HepG2 (cell line): Measurements from ENCODE around the gene SPRY1. TPM values are rescaled to one million over a fixed set of nuclear protein-coding genes. Genes with fewer than 3 reads are reported as not detected.
A peak's percentile ranks its signal among the peaks of the same experiment; 100 is the strongest.

Source experiments
- ATAC-seq: fragments of 200-7000 bp; cut with Tn5 transposase; 3 replicates; pipeline ENCODE4 v1.9.1; 2020; ENCODE audit warnings: mild to moderate bottlenecking, moderate library complexity
- BruUV-seq: library from RNA; stranded (reverse); fragments of 400-500 nt; replicated peaks from 2 replicates; lab custom pipeline; 2021; lab: Mats Ljungman, UMichigan
- CTCF ChIA-PET: fragments of 300-600 bp; formaldehyde crosslinking; extraction: SDS; loops from one replicate; lab custom pipeline; 2021; ENCODE audit warnings: low total read pairs, inconsistent platforms, low intra/inter-chr PET ratio; lab: Yijun Ruan, JAX
- POLR2A ChIA-PET: fragments of 350-600 bp; sonication (Branson Sonifier 250); formaldehyde crosslinking; loops from one replicate; lab custom pipeline; 2020; ENCODE audit warnings: antibody characterized with exemption, inconsistent platforms; lab: Yijun Ruan, JAX
- DNase-seq: peaks from one replicate; pipeline ENCODE4 v3.0.0-alpha.2; 2015; ENCODE audit warnings: low spot score
- FAIRE-seq: peaks from 3 replicates; lab custom pipeline; 2011; peaks lifted over from hg19 to GRCh38; lab: Jason Lieb, UNC
- H2AFZ ChIP-seq: one replicate; pipeline ENCODE4 v1.6.1; 2011; ENCODE audit warnings: low read length, inconsistent platforms
- H3K27ac ChIP-seq: fragments of 300-600 bp; 3 replicates; pipeline ENCODE4 v1.8.0; 2011; ENCODE audit warnings: mixed run types, mild to moderate bottlenecking, mixed read lengths, low read length, inconsistent platforms; ENCODE audit not compliant: insufficient read depth; ENCODE audit errors: extremely low read length
- H3K27me3 ChIP-seq, 2 experiments: fragments of 200-600 bp in 1 of 2; 2 replicates in 1 of 2; 3 replicates in 1 of 2; pipeline versions ENCODE4 v1.6.0 to v1.8.0; 2011; ENCODE audit warnings: low read length in 2 of 2, mild to moderate bottlenecking in 2 of 2, moderate library complexity in 2 of 2, inconsistent platforms in 1 of 2; ENCODE audit not compliant: insufficient read depth in 2 of 2, control insufficient read depth in 1 of 2
- H3K36me3 ChIP-seq, 2 experiments: fragments of 200-600 bp in 1 of 2; replicated peaks in 1 of 2; 2 replicates in 1 of 2; 3 replicates in 1 of 2; pipeline versions ENCODE4 v1.5.1 to v1.8.0; 2011; ENCODE audit warnings: low read length in 2 of 2, inconsistent platforms in 1 of 2; ENCODE audit not compliant: insufficient read depth in 2 of 2, control insufficient read depth in 1 of 2
- H3K4me1 ChIP-seq: 2 replicates; pipeline ENCODE4 v1.5.1; 2012; ENCODE audit warnings: low read length, inconsistent platforms; ENCODE audit not compliant: insufficient read depth
- H3K4me2 ChIP-seq: 2 replicates; pipeline ENCODE4 v1.6.0; 2011; ENCODE audit warnings: low read depth, low read length, inconsistent platforms
- H3K4me3 ChIP-seq, 3 experiments: fragments of 200-600 bp in 1 of 3; sonication (generic), shearing (Covaris generic) in 1 of 3; replicated peaks in 1 of 3; 2 replicates each; pipeline ENCODE4 v1.5.1; 2011 to 2016; ENCODE audit warnings: low read length in 3 of 3, inconsistent platforms in 2 of 3, low read depth in 2 of 3, mild to moderate bottlenecking in 2 of 3, control low read depth in 1 of 3, mixed read lengths in 1 of 3; ENCODE audit not compliant: insufficient read depth in 1 of 3
- H3K79me2 ChIP-seq: one replicate; pipeline ENCODE4 v1.6.1; 2011; ENCODE audit warnings: low read length, inconsistent platforms; ENCODE audit not compliant: insufficient read depth
- H3K9ac ChIP-seq: 2 replicates; pipeline ENCODE4 v1.6.0; 2011; ENCODE audit warnings: mild to moderate bottlenecking, low read depth, low read length, inconsistent platforms; ENCODE audit not compliant: insufficient read depth
- H3K9me3 ChIP-seq: 2 replicates; pipeline ENCODE4 v1.5.1; 2012; ENCODE audit warnings: mild to moderate bottlenecking, low read length
- H4K20me1 ChIP-seq: 2 replicates; pipeline ENCODE4 v1.6.0; 2011; ENCODE audit warnings: inconsistent platforms, mild to moderate bottlenecking, low read length, moderate library complexity; ENCODE audit not compliant: insufficient read depth
- ERF ChIP-seq: IDR thresholded peaks from 2 replicates; pipeline ENCODE4 v1.6.1; 2018; ENCODE audit warnings: missing biosample characterization, missing genetic modification reagents
- HDAC2 ChIP-seq: sonication (generic); formaldehyde crosslinking; IDR thresholded peaks from 2 replicates; pipeline ENCODE4 v1.4.0; 2020; ENCODE audit warnings: missing genetic modification reagents
- HOXA3 ChIP-seq: sonication (generic); formaldehyde crosslinking; IDR thresholded peaks from 2 replicates; pipeline ENCODE4 v1.5.0; 2020; ENCODE audit warnings: missing genetic modification reagents
- KDM3A ChIP-seq: IDR thresholded peaks from 2 replicates; pipeline ENCODE4 v1.6.1; 2018; ENCODE audit warnings: low read depth, missing compliant biosample characterization
- KMT2B ChIP-seq: IDR thresholded peaks from 2 replicates; pipeline ENCODE4 v1.6.1; 2016; ENCODE audit warnings: missing genetic modification reagents, missing compliant biosample characterization
- NCOR1 ChIP-seq: fragments of 200-600 bp; sonication (generic); IDR thresholded peaks from 2 replicates; pipeline ENCODE4 v1.7.0; 2017; ENCODE audit warnings: antibody characterized with exemption, low read length, borderline replicate concordance
- NR2F2 ChIP-seq: IDR thresholded peaks from 2 replicates; pipeline ENCODE4 v1.6.1; 2012; ENCODE audit warnings: low read depth, inconsistent platforms, borderline replicate concordance
- PHF20 ChIP-seq: sonication (generic); formaldehyde crosslinking; IDR thresholded peaks from 2 replicates; pipeline ENCODE4 v1.5.0; 2020; ENCODE audit warnings: mild to moderate bottlenecking, missing genetic modification reagents
- SOX5 ChIP-seq: IDR thresholded peaks from 2 replicates; pipeline ENCODE4 v1.6.1; 2016; ENCODE audit warnings: borderline replicate concordance
- ZMYM4 ChIP-seq: sonication (generic); formaldehyde crosslinking; IDR thresholded peaks from 2 replicates; pipeline ENCODE4 v1.8.1; 2023; ENCODE audit warnings: mild to moderate bottlenecking, missing genetic modification reagents
- ZNF792 ChIP-seq: IDR thresholded peaks from 2 replicates; pipeline ENCODE4 v1.6.1; 2016
- WGBS: methylation state at CpG from one replicate; pipeline ENCODE4 v1.1.6; 2017; ENCODE audit warnings: low lambda C conversion rate; 5-methylcytosine and 5-hydroxymethylcytosine counted together
- in situ Hi-C: cut with HindIII; loops from 2 replicates; pipeline ENCODE4 v1.10.0; 2017; ENCODE audit warnings: low pct_unique_long_range_greater_than_20kb; ENCODE audit not compliant: extremely low pct_ligation_motif_present
- intact Hi-C: fragments of 100-400 bp; cut with micrococcal nuclease; formaldehyde crosslinking; loops from one replicate; pipeline ENCODE4 v1.10.0; 2022; ENCODE audit not compliant: unreplicated experiment
- polyA plus RNA-seq, 8 experiments: library from polyadenylated mRNA; depleted of rRNA in 3 of 8; stranded (reverse) in 7 of 8; unstranded in 1 of 8; fragments of >200 nt; fragmentation: Illumina TruSeq in 4 of 8; extraction: Trizol in 4 of 8; gene quantifications; 2 replicates each; pipeline versions ENCODE4 v1.2.1 to v1.2.3, GENCODE V29; 2011 to 2016; ENCODE audit warnings: low read depth in 4 of 8, missing spikeins in 1 of 8, mixed read lengths in 1 of 8; ENCODE audit not compliant: insufficient read depth in 1 of 8
- total RNA-seq, 5 experiments: library from RNA; depleted of rRNA; stranded (reverse); fragments of >200 nt; fragmentation: Illumina TruSeq; extraction: Trizol; gene quantifications; 2 replicates each; pipeline ENCODE4 v1.2.3, GENCODE V29; 2016; ENCODE audit warnings: low read depth in 1 of 5
- TF ChIP-seq, protein P1 (sequence below): sonication (generic); formaldehyde crosslinking; IDR thresholded peaks from 2 replicates; pipeline ENCODE4 v1.4.0; 2020; ENCODE audit warnings: missing genetic modification reagents, mild to moderate bottlenecking, borderline replicate concordance
- TF ChIP-seq, protein P2 (sequence below): sonication (generic); formaldehyde crosslinking; IDR thresholded peaks from 2 replicates; pipeline ENCODE4 v1.8.1; 2023; ENCODE audit warnings: mild to moderate bottlenecking, missing genetic modification reagents
- TF ChIP-seq, protein P3 (sequence below): sonication (generic); formaldehyde crosslinking; IDR thresholded peaks from 2 replicates; pipeline ENCODE4 v1.5.0; 2020; ENCODE audit warnings: mild to moderate bottlenecking, missing genetic modification reagents
- TF ChIP-seq, protein P4 (sequence below): sonication (generic); formaldehyde crosslinking; IDR thresholded peaks from 2 replicates; pipeline ENCODE4 v1.5.1; 2020; ENCODE audit warnings: mild to moderate bottlenecking, moderate library complexity, missing genetic modification reagents
- TF ChIP-seq, protein P5 (sequence below): IDR thresholded peaks from 2 replicates; pipeline ENCODE4 v1.6.1; 2016; ENCODE audit warnings: mild to moderate bottlenecking

SPRY1 gene
- total and polyA plus RNA-seq, 2 of the 13 experiments (the other 11 are each of a cell fraction or from before 2014, with no cell fraction given): 24.7 to 33.4 TPM

DNA sequence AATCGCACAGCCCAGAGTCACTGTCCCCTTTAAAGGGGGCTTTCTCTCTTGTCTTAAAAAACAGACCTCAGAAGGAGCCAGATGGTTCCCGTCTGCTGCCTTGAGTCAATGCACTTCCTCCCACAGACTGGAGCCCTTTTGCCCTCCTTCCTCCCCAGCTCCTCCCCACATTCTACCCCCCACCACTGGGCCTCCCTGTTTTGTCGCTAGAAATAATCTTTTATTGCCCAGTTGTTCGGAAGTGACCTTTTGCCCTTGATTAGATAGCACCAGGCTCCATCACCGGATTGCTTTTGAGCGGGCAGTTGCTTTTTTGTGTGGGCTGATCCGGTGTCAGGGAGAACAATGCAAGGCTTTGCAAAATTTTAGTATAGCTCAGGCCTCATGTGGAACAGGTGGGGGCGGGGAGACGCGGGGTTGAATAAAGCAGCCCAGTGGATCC is 47.7 kb downstream of the SPRY1 start:
- peak overlapping the region; percentile 60 for H3K4me2 ChIP-seq
- in situ Hi-C loops (no loop called here), intact Hi-C loops (loop anchor here (5.0 kb wide), 1 partner anchor 42 kb away; no protein-coding TSS in a partner anchor)
- peak; percentile 93 for DNase-seq
- H3K4me3 ChIP-seq: peak overlapping the region in 2 of 3 experiments; percentile 18 to 43; a peak in 1 of 6 replicates
- 5% methylated on average over 10 of the region's 10 CpGs for WGBS
- peak overlapping the region; percentile 53 for H3K9ac ChIP-seq
- peak overlapping the region; percentile 34 for H2AFZ ChIP-seq
- H3K9me3 ChIP-seq: no peaks in the 10 kb centered on the region
- peak overlapping the region; percentile 61 for H3K27ac ChIP-seq
- peak; percentile 42 for FAIRE-seq
- no peaks in the 10 kb centered on the region for H4K20me1 ChIP-seq
- H3K4me1 ChIP-seq: peaks cover 55% of the 10 kb centered on the region
- ChIA-PET CTCF (no interaction called here), POLR2A (interaction anchor here (0.6 to 2.1 kb wide), 7 partner anchors 26 to 112 kb away, joined by 3 to 8 read pairs (median 4); partner anchors contain the start of gene SPRY1)
- H3K27me3 ChIP-seq: no peaks in the 10 kb centered on the region
- H3K79me2 ChIP-seq: no peaks in the 10 kb centered on the region
- peak; percentile 89 for ATAC-seq
- no peaks in the 10 kb centered on the region for H3K36me3 ChIP-seq
- BruUV-seq: no TSS peak
- TF ChIP-seq, protein P1, sequence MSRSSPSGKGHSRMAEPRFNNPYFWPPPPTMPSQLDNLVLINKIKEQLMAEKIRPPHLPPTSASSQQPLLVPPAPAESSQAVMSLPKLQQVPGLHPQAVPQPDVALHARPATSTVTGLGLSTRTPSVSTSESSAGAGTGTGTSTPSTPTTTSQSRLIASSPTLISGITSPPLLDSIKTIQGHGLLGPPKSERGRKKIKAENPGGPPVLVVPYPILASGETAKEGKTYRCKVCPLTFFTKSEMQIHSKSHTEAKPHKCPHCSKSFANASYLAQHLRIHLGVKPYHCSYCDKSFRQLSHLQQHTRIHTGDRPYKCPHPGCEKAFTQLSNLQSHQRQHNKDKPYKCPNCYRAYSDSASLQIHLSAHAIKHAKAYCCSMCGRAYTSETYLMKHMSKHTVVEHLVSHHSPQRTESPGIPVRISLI (CRISPR knock-in tag): peak; percentile 55; the same call in 1 of the 2 replicates
- TF ChIP-seq, protein P2, sequence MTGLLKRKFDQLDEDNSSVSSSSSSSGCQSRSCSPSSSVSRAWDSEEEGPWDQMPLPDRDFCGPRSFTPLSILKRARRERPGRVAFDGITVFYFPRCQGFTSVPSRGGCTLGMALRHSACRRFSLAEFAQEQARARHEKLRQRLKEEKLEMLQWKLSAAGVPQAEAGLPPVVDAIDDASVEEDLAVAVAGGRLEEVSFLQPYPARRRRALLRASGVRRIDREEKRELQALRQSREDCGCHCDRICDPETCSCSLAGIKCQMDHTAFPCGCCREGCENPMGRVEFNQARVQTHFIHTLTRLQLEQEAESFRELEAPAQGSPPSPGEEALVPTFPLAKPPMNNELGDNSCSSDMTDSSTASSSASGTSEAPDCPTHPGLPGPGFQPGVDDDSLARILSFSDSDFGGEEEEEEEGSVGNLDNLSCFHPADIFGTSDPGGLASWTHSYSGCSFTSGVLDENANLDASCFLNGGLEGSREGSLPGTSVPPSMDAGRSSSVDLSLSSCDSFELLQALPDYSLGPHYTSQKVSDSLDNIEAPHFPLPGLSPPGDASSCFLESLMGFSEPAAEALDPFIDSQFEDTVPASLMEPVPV (CRISPR knock-in tag): 0 out of 2 replicates have a peak, but pooled peaks have one; percentile 60
- TF ChIP-seq, protein P3, sequence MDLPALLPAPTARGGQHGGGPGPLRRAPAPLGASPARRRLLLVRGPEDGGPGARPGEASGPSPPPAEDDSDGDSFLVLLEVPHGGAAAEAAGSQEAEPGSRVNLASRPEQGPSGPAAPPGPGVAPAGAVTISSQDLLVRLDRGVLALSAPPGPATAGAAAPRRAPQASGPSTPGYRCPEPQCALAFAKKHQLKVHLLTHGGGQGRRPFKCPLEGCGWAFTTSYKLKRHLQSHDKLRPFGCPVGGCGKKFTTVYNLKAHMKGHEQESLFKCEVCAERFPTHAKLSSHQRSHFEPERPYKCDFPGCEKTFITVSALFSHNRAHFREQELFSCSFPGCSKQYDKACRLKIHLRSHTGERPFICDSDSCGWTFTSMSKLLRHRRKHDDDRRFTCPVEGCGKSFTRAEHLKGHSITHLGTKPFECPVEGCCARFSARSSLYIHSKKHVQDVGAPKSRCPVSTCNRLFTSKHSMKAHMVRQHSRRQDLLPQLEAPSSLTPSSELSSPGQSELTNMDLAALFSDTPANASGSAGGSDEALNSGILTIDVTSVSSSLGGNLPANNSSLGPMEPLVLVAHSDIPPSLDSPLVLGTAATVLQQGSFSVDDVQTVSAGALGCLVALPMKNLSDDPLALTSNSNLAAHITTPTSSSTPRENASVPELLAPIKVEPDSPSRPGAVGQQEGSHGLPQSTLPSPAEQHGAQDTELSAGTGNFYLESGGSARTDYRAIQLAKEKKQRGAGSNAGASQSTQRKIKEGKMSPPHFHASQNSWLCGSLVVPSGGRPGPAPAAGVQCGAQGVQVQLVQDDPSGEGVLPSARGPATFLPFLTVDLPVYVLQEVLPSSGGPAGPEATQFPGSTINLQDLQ (CRISPR knock-in tag): no peak
- TF ChIP-seq HDAC2 (CRISPR knock-in tag) (peak; percentile 65), NR2F2 (peak; percentile 92), KMT2B (CRISPR knock-in tag) (no peak), HOXA3 (CRISPR knock-in tag) (peak; percentile 42; the same call in 1 of the 2 replicates), ERF (CRISPR knock-in tag) (peak; percentile 49), PHF20 (CRISPR knock-in tag) (no peak), ZNF792 (peak; percentile 41; the same call in 1 of the 2 replicates), SOX5 (CRISPR knock-in tag) (peak; percentile 84), KDM3A (CRISPR knock-in tag) (no peak), NCOR1 (peak; percentile 59; the same call in 1 of the 2 replicates), ZMYM4 (peak; percentile 78)
- TF ChIP-seq, protein P4, sequence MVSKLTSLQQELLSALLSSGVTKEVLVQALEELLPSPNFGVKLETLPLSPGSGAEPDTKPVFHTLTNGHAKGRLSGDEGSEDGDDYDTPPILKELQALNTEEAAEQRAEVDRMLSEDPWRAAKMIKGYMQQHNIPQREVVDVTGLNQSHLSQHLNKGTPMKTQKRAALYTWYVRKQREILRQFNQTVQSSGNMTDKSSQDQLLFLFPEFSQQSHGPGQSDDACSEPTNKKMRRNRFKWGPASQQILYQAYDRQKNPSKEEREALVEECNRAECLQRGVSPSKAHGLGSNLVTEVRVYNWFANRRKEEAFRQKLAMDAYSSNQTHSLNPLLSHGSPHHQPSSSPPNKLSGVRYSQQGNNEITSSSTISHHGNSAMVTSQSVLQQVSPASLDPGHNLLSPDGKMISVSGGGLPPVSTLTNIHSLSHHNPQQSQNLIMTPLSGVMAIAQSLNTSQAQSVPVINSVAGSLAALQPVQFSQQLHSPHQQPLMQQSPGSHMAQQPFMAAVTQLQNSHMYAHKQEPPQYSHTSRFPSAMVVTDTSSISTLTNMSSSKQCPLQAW: 0 out of 2 replicates have a peak, but pooled peaks have one; percentile 18
- TF ChIP-seq, protein P5, sequence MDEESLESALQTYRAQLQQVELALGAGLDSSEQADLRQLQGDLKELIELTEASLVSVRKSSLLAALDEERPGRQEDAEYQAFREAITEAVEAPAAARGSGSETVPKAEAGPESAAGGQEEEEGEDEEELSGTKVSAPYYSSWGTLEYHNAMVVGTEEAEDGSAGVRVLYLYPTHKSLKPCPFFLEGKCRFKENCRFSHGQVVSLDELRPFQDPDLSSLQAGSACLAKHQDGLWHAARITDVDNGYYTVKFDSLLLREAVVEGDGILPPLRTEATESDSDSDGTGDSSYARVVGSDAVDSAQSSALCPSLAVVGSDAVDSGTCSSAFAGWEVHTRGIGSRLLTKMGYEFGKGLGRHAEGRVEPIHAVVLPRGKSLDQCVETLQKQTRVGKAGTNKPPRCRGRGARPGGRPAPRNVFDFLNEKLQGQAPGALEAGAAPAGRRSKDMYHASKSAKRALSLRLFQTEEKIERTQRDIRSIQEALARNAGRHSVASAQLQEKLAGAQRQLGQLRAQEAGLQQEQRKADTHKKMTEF (CRISPR knock-in tag): peak; percentile 47; the same call in 1 of the 2 replicates
